ENCODE results near the gene ADCY4. TPM values are rescaled to one million over a fixed set of nuclear protein-coding genes. Genes with fewer than 3 reads are reported as not detected.

The ADCY4 gene
- total RNA-seq, 1 experiment from 2014 or later = 1.1 TPM

- TF ChIP-seq, protein P1, sequence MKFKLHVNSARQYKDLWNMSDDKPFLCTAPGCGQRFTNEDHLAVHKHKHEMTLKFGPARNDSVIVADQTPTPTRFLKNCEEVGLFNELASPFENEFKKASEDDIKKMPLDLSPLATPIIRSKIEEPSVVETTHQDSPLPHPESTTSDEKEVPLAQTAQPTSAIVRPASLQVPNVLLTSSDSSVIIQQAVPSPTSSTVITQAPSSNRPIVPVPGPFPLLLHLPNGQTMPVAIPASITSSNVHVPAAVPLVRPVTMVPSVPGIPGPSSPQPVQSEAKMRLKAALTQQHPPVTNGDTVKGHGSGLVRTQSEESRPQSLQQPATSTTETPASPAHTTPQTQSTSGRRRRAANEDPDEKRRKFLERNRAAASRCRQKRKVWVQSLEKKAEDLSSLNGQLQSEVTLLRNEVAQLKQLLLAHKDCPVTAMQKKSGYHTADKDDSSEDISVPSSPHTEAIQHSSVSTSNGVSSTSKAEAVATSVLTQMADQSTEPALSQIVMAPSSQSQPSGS (CRISPR knock-in tag; IDR thresholded peaks at IDR 0.05; ENCODE audit: borderline replicate concordance, low read depth) = no peak
- TF ChIP-seq, protein P2, sequence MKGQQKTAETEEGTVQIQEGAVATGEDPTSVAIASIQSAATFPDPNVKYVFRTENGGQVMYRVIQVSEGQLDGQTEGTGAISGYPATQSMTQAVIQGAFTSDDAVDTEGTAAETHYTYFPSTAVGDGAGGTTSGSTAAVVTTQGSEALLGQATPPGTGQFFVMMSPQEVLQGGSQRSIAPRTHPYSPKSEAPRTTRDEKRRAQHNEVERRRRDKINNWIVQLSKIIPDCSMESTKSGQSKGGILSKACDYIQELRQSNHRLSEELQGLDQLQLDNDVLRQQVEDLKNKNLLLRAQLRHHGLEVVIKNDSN (CRISPR knock-in tag; IDR thresholded peaks at IDR 0.05) = no peak
- TF ChIP-seq ZNF121 (CRISPR knock-in tag; IDR thresholded peaks at IDR 0.05) (no peak), ZNF281 (CRISPR knock-in tag; IDR thresholded peaks at IDR 0.05) (no peak)
Measured at GRCh38 chr14:24273422-24273998, 61.4 kb downstream of the ADCY4 start (continued).

DNA sequence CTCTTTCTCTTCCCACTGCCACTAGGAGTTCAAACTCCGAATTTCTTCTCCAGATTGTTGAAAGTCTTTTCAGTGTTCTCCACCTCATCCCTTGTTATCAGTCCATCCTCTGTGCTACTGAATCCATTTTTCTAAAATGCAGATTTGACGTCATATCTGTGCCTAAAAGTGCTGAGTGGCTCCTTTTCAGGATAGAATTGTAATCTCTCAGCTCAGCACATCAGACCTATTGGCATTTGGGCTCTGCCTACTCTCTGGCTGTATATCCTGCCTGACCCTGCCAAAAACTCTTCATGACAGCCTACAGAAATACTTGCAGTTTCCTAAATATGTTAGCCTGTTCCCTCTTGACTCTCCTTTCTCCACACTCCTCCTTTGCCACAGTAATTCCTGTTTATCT is 62.4 kb downstream of the ADCY4 start:
- H3K27ac Mint-ChIP-seq = no peak overlapping the region

GRCh38 chr14:24271834-24272263 is 63.0 kb downstream of the ADCY4 start:
- H3K27me3 Mint-ChIP-seq (ENCODE audit: low read depth) = no peaks in the 10 kb centered on the region
- H3K9me3 Mint-ChIP-seq = no peaks in the 10 kb centered on the region
- DNase-seq (ENCODE audit: low spot score) = no peak
- peak overlapping the region; percentile 72 for H3K4me3 Mint-ChIP-seq
- H3K4me1 Mint-ChIP-seq = peaks cover 16% of the 10 kb centered on the region
- POLR2A ChIA-PET = interaction anchor here (0.5 to 1.5 kb wide), 10 partner anchors 9 to 96 kb away, joined by 3 to 20 read pairs (median 4); partner anchors contain the start of genes CHMP4A, DHRS1, MDP1 and NFATC4
- peaks cover 4% of the 10 kb centered on the region; the same call in 1 of the 2 replicates for H3K36me3 Mint-ChIP-seq
- ATAC-seq = no peak
- CTCF ChIA-PET = interaction anchor here (1.3 to 5.8 kb wide), 13 partner anchors 9 to 214 kb away, joined by 3 to 77 read pairs (median 10); partner anchors contain the start of genes CIDEB, DHRS1, IRF9 and LTB4R
- no peak overlapping the region for H3K27ac Mint-ChIP-seq
- TF ChIP-seq ZNF425 (CRISPR knock-in tag; conservative IDR thresholded peaks at IDR 0.05) (no peak), MAX (CRISPR knock-in tag; IDR thresholded peaks at IDR 0.05) (no peak), SOX15 (CRISPR knock-in tag; IDR thresholded peaks at IDR 0.05) (no peak), KAT7 (CRISPR knock-in tag; IDR thresholded peaks at IDR 0.05; ENCODE audit: borderline replicate concordance) (no peak), ZNF317 (CRISPR knock-in tag; IDR thresholded peaks at IDR 0.05; ENCODE audit: borderline replicate concordance, low read depth) (no peak)
- TF ChIP-seq, protein P3, sequence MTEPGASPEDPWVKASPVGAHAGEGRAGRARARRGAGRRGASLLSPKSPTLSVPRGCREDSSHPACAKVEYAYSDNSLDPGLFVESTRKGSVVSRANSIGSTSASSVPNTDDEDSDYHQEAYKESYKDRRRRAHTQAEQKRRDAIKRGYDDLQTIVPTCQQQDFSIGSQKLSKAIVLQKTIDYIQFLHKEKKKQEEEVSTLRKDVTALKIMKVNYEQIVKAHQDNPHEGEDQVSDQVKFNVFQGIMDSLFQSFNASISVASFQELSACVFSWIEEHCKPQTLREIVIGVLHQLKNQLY (CRISPR knock-in tag; IDR thresholded peaks at IDR 0.05) = no peak

More for the DNA sequence above, 62.4 kb downstream of the ADCY4 start:
- ATAC-seq (no peak), DNase-seq (ENCODE audit: low spot score) (no peak)
- ChIA-PET CTCF (interaction anchor here (1.9 to 5.8 kb wide), 6 partner anchors 8 to 215 kb away, joined by 6 to 77 read pairs (median 22); partner anchors contain the start of genes CIDEB, DHRS1, LTB4R and LTB4R2), POLR2A (interaction anchor here (1.2 kb wide), 1 partner anchor 59 kb away, joined by 4 read pairs; the partner anchor contains the start of gene CHMP4A)
- peak overlapping the region; percentile 72 for H3K4me3 Mint-ChIP-seq
- no peaks in the 10 kb centered on the region for H3K9me3 Mint-ChIP-seq
- no peak for TF ChIP-seq ESRRA (CRISPR knock-in tag; IDR thresholded peaks at IDR 0.05; ENCODE audit: borderline replicate concordance)
- TF ChIP-seq, protein P4, sequence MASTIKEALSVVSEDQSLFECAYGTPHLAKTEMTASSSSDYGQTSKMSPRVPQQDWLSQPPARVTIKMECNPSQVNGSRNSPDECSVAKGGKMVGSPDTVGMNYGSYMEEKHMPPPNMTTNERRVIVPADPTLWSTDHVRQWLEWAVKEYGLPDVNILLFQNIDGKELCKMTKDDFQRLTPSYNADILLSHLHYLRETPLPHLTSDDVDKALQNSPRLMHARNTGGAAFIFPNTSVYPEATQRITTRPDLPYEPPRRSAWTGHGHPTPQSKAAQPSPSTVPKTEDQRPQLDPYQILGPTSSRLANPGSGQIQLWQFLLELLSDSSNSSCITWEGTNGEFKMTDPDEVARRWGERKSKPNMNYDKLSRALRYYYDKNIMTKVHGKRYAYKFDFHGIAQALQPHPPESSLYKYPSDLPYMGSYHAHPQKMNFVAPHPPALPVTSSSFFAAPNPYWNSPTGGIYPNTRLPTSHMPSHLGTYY (CRISPR knock-in tag; IDR thresholded peaks at IDR 0.05) = no peak
- TF ChIP-seq CBFB (CRISPR knock-in tag; IDR thresholded peaks at IDR 0.05; ENCODE audit: low read depth) = no peak
- no peak for TF ChIP-seq USF2 (CRISPR knock-in tag; IDR thresholded peaks at IDR 0.05)
- TF ChIP-seq, protein P5, sequence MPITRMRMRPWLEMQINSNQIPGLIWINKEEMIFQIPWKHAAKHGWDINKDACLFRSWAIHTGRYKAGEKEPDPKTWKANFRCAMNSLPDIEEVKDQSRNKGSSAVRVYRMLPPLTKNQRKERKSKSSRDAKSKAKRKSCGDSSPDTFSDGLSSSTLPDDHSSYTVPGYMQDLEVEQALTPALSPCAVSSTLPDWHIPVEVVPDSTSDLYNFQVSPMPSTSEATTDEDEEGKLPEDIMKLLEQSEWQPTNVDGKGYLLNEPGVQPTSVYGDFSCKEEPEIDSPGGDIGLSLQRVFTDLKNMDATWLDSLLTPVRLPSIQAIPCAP (CRISPR knock-in tag; IDR thresholded peaks at IDR 0.05) = no peak
- TF ChIP-seq MAX (CRISPR knock-in tag; IDR thresholded peaks at IDR 0.05) = no peak
- TF ChIP-seq CREB1 (CRISPR knock-in tag; IDR thresholded peaks at IDR 0.05) = no peak
- no peak for TF ChIP-seq ZNF138 (CRISPR knock-in tag; conservative IDR thresholded peaks at IDR 0.05)
- no peak for TF ChIP-seq TEAD4 (CRISPR knock-in tag; IDR thresholded peaks at IDR 0.05)
- H3K27me3 Mint-ChIP-seq (ENCODE audit: low read depth) = no peaks in the 10 kb centered on the region
- H3K36me3 Mint-ChIP-seq = no peaks in the 10 kb centered on the region
- peaks cover 16% of the 10 kb centered on the region for H3K4me1 Mint-ChIP-seq

All from WTC11 (cell line).